ENCODE measurements around the gene PIAS4. TPM values are rescaled to one million over a fixed set of nuclear protein-coding genes. Genes with fewer than 3 reads are reported as not detected.

Gene PIAS4
- total and polyA plus RNA-seq, 2 donors (not counting 3 experiments of a cell fraction or from before 2014, with no cell fraction given): 26.2 to 46.2 TPM

- peak overlapping the region; percentile 63 to 98 (median 97) for H3K4me3 ChIP-seq (replicated peaks in 1 of 3; ENCODE audit: insufficient read depth in 1 of 3, low read depth in 1 of 3, low read length in 3 of 3)
- peaks cover 57% of the 10 kb centered on the region for H3K79me2 ChIP-seq (ENCODE audit: control insufficient read depth, insufficient read depth, low read length)
- ChIA-PET CTCF (interaction anchor here (1.5 to 2.1 kb wide), 2 partner anchors 14 to 16 kb away, joined by 4 to 7 read pairs; partner anchors contain the start of gene DAPK3), POLR2A (interaction anchor here (5.3 kb wide), 1 partner anchor 15 kb away, joined by 82 read pairs; the partner anchor contains the start of gene DAPK3)
- peak overlapping the region; percentile 99 for H3K9ac ChIP-seq (replicated peaks; ENCODE audit: extremely low read depth, insufficient read depth, low read length)
- H2AFZ ChIP-seq (ENCODE audit: low read depth, low read length): no peak overlapping the region
- H3K4me1 ChIP-seq (ENCODE audit: control insufficient read depth, extremely low read depth, insufficient read depth, low read length): peaks cover 31% of the 10 kb centered on the region
- intact Hi-C loops (cut with micrococcal nuclease) (no loop called here), dilution Hi-C loops (cut with MboI; ENCODE audit: extremely low pct_ligation_motif_present, low sequenced_read_pairs) (no loop called here)
- peak overlapping the region; percentile 65 for H3K4me2 ChIP-seq (ENCODE audit: insufficient read depth, low read length)
- FAIRE-seq: no peak
- H4K20me1 ChIP-seq (replicated peaks; ENCODE audit: control insufficient read depth, extremely low read depth, insufficient read depth, low read length): no peaks in the 10 kb centered on the region
- TF ChIP-seq, protein P1, sequence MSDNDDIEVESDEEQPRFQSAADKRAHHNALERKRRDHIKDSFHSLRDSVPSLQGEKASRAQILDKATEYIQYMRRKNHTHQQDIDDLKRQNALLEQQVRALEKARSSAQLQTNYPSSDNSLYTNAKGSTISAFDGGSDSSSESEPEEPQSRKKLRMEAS (IDR thresholded peaks at IDR 0.05; ENCODE audit: insufficient read depth, insufficient read length): no peak
- TF ChIP-seq, protein P2, sequence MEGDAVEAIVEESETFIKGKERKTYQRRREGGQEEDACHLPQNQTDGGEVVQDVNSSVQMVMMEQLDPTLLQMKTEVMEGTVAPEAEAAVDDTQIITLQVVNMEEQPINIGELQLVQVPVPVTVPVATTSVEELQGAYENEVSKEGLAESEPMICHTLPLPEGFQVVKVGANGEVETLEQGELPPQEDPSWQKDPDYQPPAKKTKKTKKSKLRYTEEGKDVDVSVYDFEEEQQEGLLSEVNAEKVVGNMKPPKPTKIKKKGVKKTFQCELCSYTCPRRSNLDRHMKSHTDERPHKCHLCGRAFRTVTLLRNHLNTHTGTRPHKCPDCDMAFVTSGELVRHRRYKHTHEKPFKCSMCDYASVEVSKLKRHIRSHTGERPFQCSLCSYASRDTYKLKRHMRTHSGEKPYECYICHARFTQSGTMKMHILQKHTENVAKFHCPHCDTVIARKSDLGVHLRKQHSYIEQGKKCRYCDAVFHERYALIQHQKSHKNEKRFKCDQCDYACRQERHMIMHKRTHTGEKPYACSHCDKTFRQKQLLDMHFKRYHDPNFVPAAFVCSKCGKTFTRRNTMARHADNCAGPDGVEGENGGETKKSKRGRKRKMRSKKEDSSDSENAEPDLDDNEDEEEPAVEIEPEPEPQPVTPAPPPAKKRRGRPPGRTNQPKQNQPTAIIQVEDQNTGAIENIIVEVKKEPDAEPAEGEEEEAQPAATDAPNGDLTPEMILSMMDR (IDR thresholded peaks at IDR 0.05; ENCODE audit: extremely low read depth in 1 of 2, insufficient read depth in 1 of 2, low read depth in 1 of 2, low read length in 2 of 2): no peak
- TF ChIP-seq POLR2AphosphoS5 (IDR thresholded peaks at IDR 0.05; ENCODE audit: insufficient read depth, low read depth, low read length): no peak
- no peak for TF ChIP-seq MYC (IDR thresholded peaks at IDR 0.05; ENCODE audit: low read depth, low read length)
- TF ChIP-seq GATA2 (IDR thresholded peaks at IDR 0.05; ENCODE audit: insufficient read depth, insufficient read length, low read depth, low read length): no peak
- H3K27ac ChIP-seq (ENCODE audit: insufficient read depth, low read depth, low read length): peak overlapping the region; percentile 90
- BruUV-seq (replicated peaks): no TSS peak
- no peaks in the 10 kb centered on the region for H3K27me3 ChIP-seq (ENCODE audit: control insufficient read depth in 2 of 2, insufficient read depth in 2 of 2, low read length in 2 of 2)
- no peak for DNase-seq (ENCODE audit: low read depth, low spot score)
- no peaks in the 10 kb centered on the region for H3K9me3 ChIP-seq (replicated peaks; ENCODE audit: control insufficient read depth, insufficient read depth, low read length)
- peaks cover 35 to 45% of the 10 kb centered on the region in 2 experiments for H3K36me3 ChIP-seq (ENCODE audit: control insufficient read depth in 2 of 2, extremely low read depth in 1 of 2, insufficient read depth in 2 of 2, low read length in 2 of 2)
- no peaks in the 10 kb centered on the region for H3K9me1 ChIP-seq (replicated peaks; ENCODE audit: control insufficient read depth, extremely low read depth, insufficient read depth, low read length)
Measured at GRCh38 chr19:3984584-3984907, 23.0 kb upstream of the PIAS4 start.
